ENCODE data around the gene LBX1.

LBX1 gene

GRCh38 chr10:101231092-101231491 is 1.8 kb upstream of the LBX1 start:
- H3K4me3 ChIP-seq (ENCODE audit: control insufficient read depth, low read depth, low read length), result no peak overlapping the region
- DNase-seq (ENCODE audit: low read depth), result no peak
- TF ChIP-seq CTCF (conservative IDR thresholded peaks at IDR 0.05; ENCODE audit: control insufficient read depth, insufficient read depth, low read depth, low read length), result no peak

- TF ChIP-seq CTCF (conservative IDR thresholded peaks at IDR 0.05; ENCODE audit: control insufficient read depth, insufficient read depth, low read depth, low read length), result no peak
- no peak overlapping the region for H3K4me3 ChIP-seq (ENCODE audit: control insufficient read depth, low read depth, low read length)
- no peak for DNase-seq (ENCODE audit: low read depth)
These were observed 1.1 kb upstream of the LBX1 start for GRCh38 chr10:101230183-101230917.

GRCh38 chr10:101228966-101229265 is 347 bp downstream of the LBX1 start:
- TF ChIP-seq CTCF (conservative IDR thresholded peaks at IDR 0.05; ENCODE audit: control insufficient read depth, insufficient read depth, low read depth, low read length), result no peak
- no peak for DNase-seq (ENCODE audit: low read depth)
- no peak overlapping the region for H3K4me3 ChIP-seq (ENCODE audit: control insufficient read depth, low read depth, low read length)

- no peak overlapping the region for H3K4me3 ChIP-seq (ENCODE audit: control insufficient read depth, low read depth, low read length)
- DNase-seq (ENCODE audit: low read depth), result no peak
- no peak for TF ChIP-seq CTCF (conservative IDR thresholded peaks at IDR 0.05; ENCODE audit: control insufficient read depth, insufficient read depth, low read depth, low read length)
These were observed 904 bp downstream of the LBX1 start for GRCh38 chr10:101228153-101228965.

- TF ChIP-seq CTCF (conservative IDR thresholded peaks at IDR 0.05; ENCODE audit: control insufficient read depth, insufficient read depth, low read depth, low read length), result no peak
- DNase-seq (ENCODE audit: low read depth), result no peak
These were observed 1.7 kb downstream of the LBX1 start for GRCh38 chr10:101227429-101228152.

GRCh38 chr10:101226491-101227428 is 2.5 kb downstream of the LBX1 start:
- H3K4me3 ChIP-seq (ENCODE audit: control insufficient read depth, low read depth, low read length), result no peak overlapping the region
- no peak for TF ChIP-seq CTCF (conservative IDR thresholded peaks at IDR 0.05; ENCODE audit: control insufficient read depth, insufficient read depth, low read depth, low read length)
- DNase-seq (ENCODE audit: low read depth), result no peak

More at GRCh38 chr10:101227429-101228152, 1.7 kb downstream of the LBX1 start:
- H3K4me3 ChIP-seq (ENCODE audit: control insufficient read depth, low read depth, low read length), result no peak overlapping the region
